Activated naive CD8-positive, alpha-beta T cell treated with anti-CD3 and anti-CD28 coated beads for 36 hours (primary cell): Measurements from ENCODE around the gene EMILIN2. TPM values are rescaled to one million over a fixed set of nuclear protein-coding genes. Genes with fewer than 3 reads are reported as not detected.
"Not testable (repeated sequence)": the region's sequence is repeated elsewhere in the genome, so short reads cannot be mapped to it uniquely, and the experiment has no call there.

ENCODE experiments used
- DNase-seq: peaks from one replicate; pipeline ENCODE4 v3.0.0; 2021
- H3K27ac Mint-ChIP-seq: one replicate; pipeline ENCODE4 v1.8.0; 2022; ENCODE audit warnings: mild to moderate bottlenecking, moderate library complexity, mixed read lengths
- H3K27me3 Mint-ChIP-seq: one replicate; pipeline ENCODE4 v1.8.0; 2022; ENCODE audit warnings: mild to moderate bottlenecking, mixed read lengths
- H3K36me3 Mint-ChIP-seq: one replicate; pipeline ENCODE4 v1.8.0; 2021; ENCODE audit warnings: mild to moderate bottlenecking, mixed read lengths
- H3K4me1 Mint-ChIP-seq: one replicate; pipeline ENCODE4 v1.8.0; 2021; ENCODE audit warnings: mixed read lengths
- H3K4me3 Mint-ChIP-seq: one replicate; pipeline ENCODE4 v1.8.0; 2022; ENCODE audit warnings: mild to moderate bottlenecking, moderate library complexity, mixed read lengths
- H3K9me3 Mint-ChIP-seq: one replicate; pipeline ENCODE4 v1.8.0; 2022; ENCODE audit warnings: mixed read lengths
- total RNA-seq, 2 experiments: library from RNA; stranded (reverse); gene quantifications; one replicate each; pipeline ENCODE4 v1.2.3, GENCODE V29; 2021

EMILIN2 gene
- total RNA-seq: 10 to 100 TPM; 26.3 to 30.2 TPM

DNA sequence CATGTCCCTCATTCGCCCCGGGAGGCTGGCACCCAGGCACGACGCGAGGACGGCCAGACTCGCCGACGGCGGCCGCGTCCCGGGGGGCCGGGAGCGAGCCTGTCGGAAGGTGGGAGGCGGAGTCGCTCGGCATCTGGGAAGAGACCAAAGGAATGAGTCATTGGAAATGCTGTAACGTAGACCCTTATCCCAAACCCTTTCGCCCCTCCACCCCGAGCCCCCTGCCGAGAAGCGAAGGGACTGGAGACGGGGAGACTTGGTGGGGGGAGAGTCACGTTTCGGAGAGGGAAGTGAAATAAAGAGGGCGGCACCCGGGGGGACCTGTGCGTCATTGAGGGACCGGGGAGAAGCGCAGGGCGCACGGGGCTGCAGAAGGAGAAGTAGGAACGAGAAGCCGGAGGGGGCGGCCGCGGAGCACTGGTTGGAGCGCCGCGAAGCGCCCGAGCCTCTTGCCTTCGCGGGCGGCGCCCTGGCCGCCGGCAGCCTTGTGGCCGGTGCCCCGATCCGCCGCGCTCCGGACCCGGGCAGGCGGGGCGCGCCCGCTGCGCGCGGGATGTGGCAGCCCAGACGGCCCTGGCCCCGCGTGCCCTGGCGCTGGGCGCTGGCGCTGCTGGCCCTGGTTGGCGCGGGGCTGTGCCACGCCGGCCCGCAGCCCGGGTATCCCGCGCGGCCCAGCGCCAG lies at the start of gene EMILIN2:
EMILIN2 (plus strand) TSS at position 371 of the 681 bp plus-strand sequence; CDS start at position 554, 183 bp downstream.
- peak within 1 kb of the TSS; percentile 80 for H3K4me3 Mint-ChIP-seq

DNA sequence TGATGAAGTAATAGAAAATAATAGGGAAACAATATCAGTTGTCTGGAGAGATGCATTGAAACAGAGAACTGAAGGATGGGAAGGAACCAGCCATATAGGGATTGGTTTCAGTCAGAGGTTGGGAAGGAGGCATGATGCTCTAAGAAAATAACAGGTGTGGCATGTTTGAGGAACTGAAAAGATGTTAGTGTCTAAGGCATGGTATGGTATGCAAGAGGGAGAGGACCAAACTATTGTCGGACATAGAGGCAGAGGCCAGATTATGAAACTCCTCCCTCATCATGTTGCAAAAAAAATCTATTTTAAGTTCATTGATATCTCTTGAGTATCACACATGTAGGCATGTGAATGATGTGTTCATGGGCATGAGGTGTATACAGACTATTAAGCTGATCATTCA lies 48.9 kb upstream of the EMILIN2 start:
- no peak overlapping the region for H3K4me3 Mint-ChIP-seq
- H3K4me1 Mint-ChIP-seq: peaks cover 1% of the 10 kb centered on the region
- peaks cover 27% of the 10 kb centered on the region for H3K36me3 Mint-ChIP-seq
- no peak overlapping the region for H3K27ac Mint-ChIP-seq
- no peaks in the 10 kb centered on the region for H3K27me3 Mint-ChIP-seq
- DNase-seq: no peak
- H3K9me3 Mint-ChIP-seq: no peaks in the 10 kb centered on the region

More for the DNA sequence above, at the start of gene EMILIN2:
- H3K9me3 Mint-ChIP-seq: no peaks in the 10 kb centered on the region
- no peak within 1 kb of the TSS for H3K27ac Mint-ChIP-seq
- DNase-seq: peak; percentile 43
- peaks cover 60% of the 10 kb centered on the region for H3K27me3 Mint-ChIP-seq
- peaks cover 22% of the 10 kb centered on the region for H3K4me1 Mint-ChIP-seq
- H3K36me3 Mint-ChIP-seq: no peaks in the 10 kb centered on the region

DNA sequence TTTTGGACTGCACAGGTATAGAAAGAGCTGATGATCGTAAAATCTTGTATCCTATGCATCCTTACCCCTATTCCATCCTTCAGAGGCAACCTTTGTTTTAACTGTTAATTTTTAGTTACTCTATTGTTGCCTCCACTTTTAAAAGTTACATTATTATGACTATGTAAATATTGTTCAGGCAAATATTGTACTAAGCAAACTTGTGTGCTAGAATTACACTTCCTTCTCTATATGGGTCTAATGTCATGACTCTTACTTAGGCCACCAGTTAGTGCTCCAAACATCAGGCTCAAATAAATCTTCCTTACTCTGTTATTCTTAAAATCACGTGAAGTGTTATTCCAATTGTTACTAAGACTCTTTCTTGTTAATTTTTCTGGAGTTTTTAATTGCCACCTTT lies 47.4 kb upstream of the EMILIN2 start:
- Mint-ChIP-seq H3K27me3 (no peaks in the 10 kb centered on the region), H3K4me1 (peaks cover 1% of the 10 kb centered on the region), H3K4me3 (no peak overlapping the region), H3K9me3 (no peaks in the 10 kb centered on the region), H3K27ac (no peak overlapping the region), H3K36me3 (peaks cover 29% of the 10 kb centered on the region)
- no peak for DNase-seq

DNA sequence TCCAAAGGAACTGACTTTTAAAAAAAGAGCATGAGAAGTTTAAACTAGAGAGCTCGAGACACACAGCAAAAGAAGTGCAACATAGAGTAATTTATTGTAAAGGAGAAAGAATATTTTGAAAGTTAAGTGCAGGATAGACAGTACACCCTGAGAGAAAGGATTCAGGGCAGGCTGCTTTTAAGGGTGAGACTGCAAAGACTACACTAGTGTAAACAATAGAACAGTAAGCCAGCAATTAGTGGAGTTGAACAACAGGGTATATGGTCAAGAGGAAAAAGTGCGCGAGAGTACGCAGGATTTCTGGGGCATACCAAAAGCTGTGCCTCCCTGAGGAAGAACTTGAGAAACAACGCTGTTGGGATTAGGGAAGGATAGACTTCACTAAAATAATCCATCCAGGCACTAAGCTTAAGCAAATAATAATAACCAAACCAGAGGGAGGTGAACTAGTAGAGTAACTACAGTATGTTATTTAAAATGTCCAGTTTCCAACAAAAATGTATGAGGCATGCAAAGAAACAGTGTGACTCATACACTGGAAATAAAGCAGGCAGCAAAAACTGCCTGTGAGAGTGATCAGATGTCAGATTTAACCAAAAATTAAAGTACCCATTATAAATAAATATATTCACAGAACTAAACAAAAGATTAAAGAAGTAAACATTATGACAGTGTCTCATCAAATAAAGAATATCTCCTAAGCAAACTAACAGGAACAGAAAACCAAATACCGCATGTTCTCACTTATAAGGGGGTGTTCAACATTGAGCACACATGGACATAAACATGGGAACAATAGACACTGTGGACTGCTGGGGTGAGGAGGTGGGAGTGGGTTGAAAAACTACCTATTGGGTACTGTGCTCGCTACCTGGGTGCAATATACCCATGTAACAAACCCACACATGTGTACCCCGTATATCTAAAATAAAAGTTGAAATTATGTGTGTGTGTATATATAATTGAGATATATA lies 40.5 kb upstream of the EMILIN2 start:
- no peak for DNase-seq
- H3K9me3 Mint-ChIP-seq: peaks cover 12% of the 10 kb centered on the region
- H3K27ac Mint-ChIP-seq: no peak overlapping the region
- H3K4me1 Mint-ChIP-seq: no peaks in the 10 kb centered on the region
- H3K27me3 Mint-ChIP-seq: no peaks in the 10 kb centered on the region
- no peak overlapping the region for H3K4me3 Mint-ChIP-seq
- H3K36me3 Mint-ChIP-seq: peaks cover 25% of the 10 kb centered on the region

DNA sequence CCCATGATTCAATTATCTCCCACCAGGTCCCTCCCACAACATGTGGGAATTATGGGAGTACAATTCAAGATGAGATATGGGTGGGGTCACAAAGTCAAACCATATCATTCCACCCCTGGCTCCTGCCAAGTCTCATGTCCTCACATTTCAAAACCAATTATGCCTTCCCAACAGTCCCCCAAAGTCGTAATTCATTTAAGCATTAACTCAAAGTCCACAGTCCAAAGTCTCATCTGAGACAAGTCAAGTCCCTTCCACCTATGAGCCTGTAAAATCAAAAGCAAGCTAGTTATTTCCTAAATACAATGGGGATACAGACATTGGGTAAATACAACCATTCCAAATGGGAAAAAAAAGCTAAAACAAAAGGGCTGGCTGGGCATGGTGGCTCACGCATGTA lies 38.2 kb upstream of the EMILIN2 start:
- not testable (repeated sequence) for H3K27ac Mint-ChIP-seq, H3K4me3 Mint-ChIP-seq, H3K4me1 Mint-ChIP-seq, H3K27me3 Mint-ChIP-seq, DNase-seq
- Mint-ChIP-seq H3K9me3 (peaks cover 31% of the 10 kb centered on the region), H3K36me3 (peaks cover 26% of the 10 kb centered on the region)

DNA sequence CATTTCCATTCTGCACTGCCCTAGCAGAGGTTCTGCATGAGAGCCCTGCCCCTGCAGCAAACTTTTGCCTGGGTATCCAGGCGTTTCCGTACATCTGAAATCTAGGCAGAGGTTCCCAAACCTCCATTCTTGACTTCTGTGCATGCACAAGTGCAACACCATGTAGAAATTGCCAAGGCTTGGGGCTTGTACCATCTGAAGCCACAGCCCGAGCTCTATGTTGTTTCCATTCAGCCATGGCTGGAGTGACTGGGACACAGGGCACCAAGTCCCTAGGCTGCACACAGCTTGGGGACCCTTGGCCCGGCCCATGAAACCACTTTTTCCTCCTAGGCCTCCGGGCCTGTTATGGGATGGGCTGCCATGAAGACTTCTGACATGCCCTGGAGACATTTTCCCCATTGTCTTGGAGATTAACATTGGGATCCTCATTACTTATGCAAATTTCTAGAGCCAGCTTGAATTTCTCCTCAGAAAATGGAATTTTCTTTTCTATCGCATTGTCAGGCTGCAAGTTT lies 37.1 kb upstream of the EMILIN2 start:
- not testable (repeated sequence) for H3K27me3 Mint-ChIP-seq, H3K4me3 Mint-ChIP-seq, H3K4me1 Mint-ChIP-seq, DNase-seq, H3K27ac Mint-ChIP-seq
- peaks cover 36% of the 10 kb centered on the region for H3K9me3 Mint-ChIP-seq
- H3K36me3 Mint-ChIP-seq: peaks cover 24% of the 10 kb centered on the region

DNA sequence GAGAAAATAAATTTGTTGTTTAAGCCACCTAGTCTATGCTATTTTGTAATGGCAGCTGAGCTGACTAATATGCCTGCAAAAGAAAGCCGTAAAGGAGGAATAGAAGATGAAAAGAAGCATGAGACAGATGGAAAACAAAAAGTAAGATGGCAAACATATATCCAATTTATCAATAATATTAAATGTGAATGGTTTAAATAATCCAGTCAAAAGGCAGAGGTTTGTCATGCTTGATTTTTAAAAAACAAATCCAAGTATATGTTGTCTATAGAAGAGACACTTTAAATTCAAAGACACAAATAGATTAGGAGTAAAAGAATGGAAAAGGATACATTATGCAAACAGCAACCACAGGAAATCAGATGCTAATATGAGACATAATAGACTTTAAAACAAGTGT lies 35.4 kb upstream of the EMILIN2 start:
- H3K4me3 Mint-ChIP-seq: no peak overlapping the region
- peaks cover 26% of the 10 kb centered on the region for H3K36me3 Mint-ChIP-seq
- H3K4me1 Mint-ChIP-seq: no peaks in the 10 kb centered on the region
- H3K27ac Mint-ChIP-seq: no peak overlapping the region
- DNase-seq: no peak
- peaks cover 45% of the 10 kb centered on the region for H3K9me3 Mint-ChIP-seq
- H3K27me3 Mint-ChIP-seq: no peaks in the 10 kb centered on the region

DNA sequence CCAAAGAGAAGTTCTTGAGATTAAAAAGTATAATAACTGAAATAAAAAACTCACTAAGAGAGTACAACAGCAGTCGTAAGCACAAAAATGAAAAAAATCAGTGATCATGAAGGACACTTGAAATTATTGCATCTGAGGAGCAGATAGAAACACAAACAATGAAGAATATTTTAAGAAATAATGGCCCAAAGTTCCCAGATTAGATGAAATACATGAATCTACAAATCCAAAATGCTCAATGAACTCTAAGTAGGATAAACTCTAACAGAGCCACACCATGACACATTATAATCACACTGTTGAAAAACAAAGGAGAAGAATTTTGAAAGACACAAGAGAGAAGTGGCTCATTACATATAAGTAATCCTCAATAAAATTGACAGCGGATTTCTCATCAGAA lies 31.9 kb upstream of the EMILIN2 start:
- Mint-ChIP-seq H3K27me3 (no peaks in the 10 kb centered on the region), H3K9me3 (peaks cover 39% of the 10 kb centered on the region), H3K4me1 (no peaks in the 10 kb centered on the region), H3K4me3 (no peak overlapping the region), H3K36me3 (peaks cover 12% of the 10 kb centered on the region), H3K27ac (no peak overlapping the region)
- DNase-seq: no peak

DNA sequence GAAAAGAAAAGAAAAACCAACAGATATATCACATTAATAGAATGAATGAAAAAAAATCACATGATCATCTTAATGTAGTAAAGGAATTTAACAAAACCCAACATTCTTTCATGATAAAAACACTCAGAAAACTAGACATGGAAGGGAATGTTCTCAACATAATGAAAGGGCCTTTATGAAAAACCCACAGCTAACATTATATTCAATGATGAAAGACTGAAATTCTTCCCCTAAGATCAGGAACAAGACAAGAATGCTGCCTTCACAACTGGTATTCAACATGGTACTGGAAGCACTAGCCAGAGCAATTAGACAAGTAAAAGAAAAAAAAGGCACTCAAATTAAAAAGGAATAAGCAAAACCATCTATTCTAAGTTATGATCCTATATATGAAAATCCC lies 28.5 kb upstream of the EMILIN2 start:
- Mint-ChIP-seq H3K27me3 (no peaks in the 10 kb centered on the region), H3K36me3 (peaks cover 2% of the 10 kb centered on the region), H3K9me3 (peaks cover 18% of the 10 kb centered on the region), H3K27ac (no peak overlapping the region), H3K4me3 (no peak overlapping the region), H3K4me1 (no peaks in the 10 kb centered on the region)
- no peak for DNase-seq

DNA sequence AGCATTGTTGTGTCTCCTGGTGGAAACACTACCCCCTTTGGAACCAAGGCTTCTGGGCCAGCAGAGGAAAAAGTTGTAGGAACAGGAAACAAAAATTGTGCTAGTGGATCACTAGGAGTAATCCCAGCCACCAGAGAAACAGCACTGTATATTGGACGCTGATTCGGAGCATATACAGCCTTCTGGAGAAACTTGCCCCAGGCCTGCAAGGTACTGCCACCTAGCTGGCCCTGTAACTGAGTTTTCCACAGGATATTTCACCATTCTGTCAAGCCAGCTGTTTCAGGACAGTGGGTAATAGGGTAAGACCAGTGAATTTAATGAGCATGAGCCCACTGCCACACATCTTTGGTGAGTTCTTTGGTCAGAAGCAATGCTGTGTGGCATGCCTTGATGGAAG lies 25.1 kb upstream of the EMILIN2 start:
- peaks cover 5% of the 10 kb centered on the region for H3K9me3 Mint-ChIP-seq
- no peak for DNase-seq
- H3K4me3 Mint-ChIP-seq: no peak overlapping the region
- H3K4me1 Mint-ChIP-seq: no peaks in the 10 kb centered on the region
- no peaks in the 10 kb centered on the region for H3K27me3 Mint-ChIP-seq
- no peaks in the 10 kb centered on the region for H3K36me3 Mint-ChIP-seq
- no peak overlapping the region for H3K27ac Mint-ChIP-seq

DNA sequence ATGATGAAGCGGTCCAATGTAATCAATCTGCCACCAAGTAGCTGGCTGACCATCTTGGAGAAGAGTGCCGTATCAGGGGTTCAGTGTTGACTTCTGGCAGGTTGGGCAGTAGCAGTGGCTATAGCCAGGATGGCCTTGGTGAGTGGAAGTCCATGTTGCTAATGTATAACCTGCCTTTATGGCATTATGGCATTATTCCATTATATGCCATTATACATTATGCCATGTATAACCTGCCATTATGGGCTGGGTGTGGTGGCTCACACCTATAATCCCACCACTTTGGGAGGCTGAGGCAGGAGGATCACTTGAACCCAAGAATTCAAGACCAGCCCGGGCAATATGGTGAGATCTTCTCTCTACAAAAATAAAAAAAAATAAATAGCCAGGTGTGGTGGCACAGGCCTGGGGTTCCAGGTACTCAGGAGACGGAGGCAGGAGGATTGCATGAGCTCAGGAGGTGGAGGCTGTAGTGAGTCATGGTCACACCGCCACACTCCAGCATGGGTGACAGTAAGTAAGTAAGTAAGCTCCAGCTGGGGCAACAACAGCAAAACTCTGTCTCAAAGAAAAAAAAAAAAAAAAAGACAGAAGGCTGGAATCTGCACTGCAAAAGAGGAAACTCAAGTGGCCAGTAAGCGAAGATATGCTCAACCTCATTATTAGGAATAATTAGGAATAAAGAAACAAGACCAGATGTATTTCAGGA lies 24.4 kb upstream of the EMILIN2 start:
- no peaks in the 10 kb centered on the region for H3K36me3 Mint-ChIP-seq
- no peaks in the 10 kb centered on the region for H3K4me1 Mint-ChIP-seq
- DNase-seq: no peak
- peaks cover 5% of the 10 kb centered on the region for H3K9me3 Mint-ChIP-seq
- no peak overlapping the region for H3K4me3 Mint-ChIP-seq
- H3K27ac Mint-ChIP-seq: no peak overlapping the region
- no peaks in the 10 kb centered on the region for H3K27me3 Mint-ChIP-seq

DNA sequence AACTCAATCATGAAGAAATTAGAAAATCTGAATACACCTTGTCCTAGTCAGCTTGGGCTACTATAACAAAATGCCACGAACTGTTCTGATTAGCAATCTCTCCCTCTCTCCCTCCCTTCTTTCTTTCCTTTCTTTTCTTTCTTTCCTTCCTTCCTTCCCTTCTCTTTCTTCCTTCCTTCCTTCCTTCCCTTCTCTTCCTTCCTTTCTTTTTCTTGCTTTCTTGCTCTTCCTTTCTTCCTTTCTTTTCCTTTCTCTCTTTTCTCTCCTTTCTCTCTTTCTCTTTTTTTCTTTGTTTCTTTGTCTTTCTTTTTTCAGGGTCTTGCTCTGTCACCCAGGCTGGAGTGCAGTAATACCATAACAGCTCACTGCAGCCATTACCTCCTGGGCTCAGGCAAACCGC lies 23.6 kb upstream of the EMILIN2 start:
- H3K4me1 Mint-ChIP-seq: no peaks in the 10 kb centered on the region

DNA sequence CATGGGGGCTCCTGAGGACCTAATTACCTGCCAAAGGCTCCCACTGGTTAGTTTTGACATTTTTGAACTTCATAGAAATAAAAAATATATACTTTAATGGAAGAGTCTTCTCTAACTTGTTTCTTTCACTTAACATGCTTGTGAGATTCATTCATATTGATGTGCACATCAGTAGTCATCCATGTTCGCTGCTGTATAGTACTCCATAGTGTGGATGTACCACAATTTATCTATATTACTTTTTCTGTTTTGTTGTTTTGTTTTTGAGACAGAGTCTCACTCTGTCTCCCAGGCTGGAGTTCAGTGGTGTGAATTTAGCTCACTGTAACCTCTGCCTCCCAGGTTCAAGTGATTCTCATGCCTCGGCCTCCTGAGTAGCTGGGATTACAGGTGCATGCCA lies 22.8 kb upstream of the EMILIN2 start:
- Mint-ChIP-seq H3K4me1 (no peaks in the 10 kb centered on the region), H3K4me3 (no peak overlapping the region), H3K27me3 (no peaks in the 10 kb centered on the region), H3K27ac (no peak overlapping the region), H3K36me3 (no peaks in the 10 kb centered on the region), H3K9me3 (peaks cover 5% of the 10 kb centered on the region)
- no peak for DNase-seq

More for the DNA sequence above, 23.6 kb upstream of the EMILIN2 start:
- no peaks in the 10 kb centered on the region for H3K36me3 Mint-ChIP-seq
- no peak for DNase-seq
- no peak overlapping the region for H3K4me3 Mint-ChIP-seq
- no peaks in the 10 kb centered on the region for H3K27me3 Mint-ChIP-seq
- H3K27ac Mint-ChIP-seq: no peak overlapping the region
- H3K9me3 Mint-ChIP-seq: peaks cover 5% of the 10 kb centered on the region

DNA sequence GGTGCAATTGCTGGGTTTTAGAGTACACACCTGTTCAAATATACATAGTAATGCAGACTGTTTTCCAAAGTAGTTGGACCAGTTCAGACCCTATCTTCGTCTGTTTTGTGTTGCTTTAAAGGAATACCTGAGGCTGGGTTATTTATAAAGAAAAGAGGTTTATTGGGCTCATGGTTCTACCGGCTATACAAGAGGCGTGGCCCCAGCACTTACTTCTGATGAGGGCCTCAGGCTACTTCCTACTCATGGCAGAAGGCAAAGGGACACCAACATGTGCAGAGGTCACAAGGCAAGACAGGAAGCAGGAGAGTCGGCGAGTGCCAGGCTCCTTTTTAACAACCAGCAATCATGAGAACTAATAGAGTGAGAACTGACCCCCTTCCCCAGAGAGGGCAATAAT lies 21.9 kb upstream of the EMILIN2 start:
- Mint-ChIP-seq H3K27ac (no peak overlapping the region), H3K9me3 (peaks cover 5% of the 10 kb centered on the region), H3K4me1 (no peaks in the 10 kb centered on the region), H3K4me3 (no peak overlapping the region), H3K36me3 (no peaks in the 10 kb centered on the region), H3K27me3 (no peaks in the 10 kb centered on the region)
- no peak for DNase-seq
